Endothelial cell of umbilical vein (primary cell): Measurements from ENCODE around the gene DENND1B. TPM values are rescaled to one million over a fixed set of nuclear protein-coding genes. Genes with fewer than 3 reads are reported as not detected.
"Not testable (repeated sequence)": the region's sequence is repeated elsewhere in the genome, so short reads cannot be mapped to it uniquely, and the experiment has no call there.

Experiments used
- BruUV-seq: library from RNA; stranded (reverse); fragments of 400-500 nt; replicated peaks from 2 replicates; lab custom pipeline; 2021; lab: Mats Ljungman, UMichigan
- CTCF ChIA-PET: fragments of 300-600, 350-600 bp; sonication (Branson Sonifier 250); formaldehyde crosslinking; loops from one replicate; lab custom pipeline; 2021; ENCODE audit warnings: antibody characterized with exemption, inconsistent platforms; lab: Charles Lee
- POLR2A ChIA-PET: fragments of 300-600, 350-600 bp; sonication (Branson Sonifier 250); formaldehyde crosslinking; loops from one replicate; lab custom pipeline; 2021; ENCODE audit warnings: antibody characterized with exemption, inconsistent platforms; lab: Charles Lee
- DNase-seq: peaks from one replicate; pipeline ENCODE4 v3.0.0-alpha.2; 2011; ENCODE audit warnings: low read depth, low spot score
- FAIRE-seq: peaks from 2 replicates; lab custom pipeline; 2011; peaks lifted over from hg19 to GRCh38; lab: Jason Lieb, UNC
- H2AFZ ChIP-seq: 2 replicates; pipeline ENCODE4 v1.6.0; 2012; ENCODE audit warnings: low read depth, low read length, control low read depth, inconsistent platforms
- H3K27ac ChIP-seq: 2 replicates; pipeline ENCODE4 v1.5.1; 2011; ENCODE audit warnings: low read depth, mild to moderate bottlenecking, control low read depth, low read length, moderate library complexity; ENCODE audit not compliant: insufficient read depth
- H3K27me3 ChIP-seq, 2 experiments: 2 replicates each; pipeline versions ENCODE4 v1.6.0 to v1.6.1; 2011; ENCODE audit warnings: low read length in 2 of 2, mixed read lengths in 1 of 2; ENCODE audit not compliant: control insufficient read depth in 2 of 2, insufficient read depth in 2 of 2
- H3K36me3 ChIP-seq, 2 experiments: 2 replicates in 1 of 2; 3 replicates in 1 of 2; pipeline ENCODE4 v1.5.1; 2011; ENCODE audit warnings: low read length in 2 of 2, mild to moderate bottlenecking in 1 of 2, moderate library complexity in 1 of 2; ENCODE audit not compliant: control insufficient read depth in 2 of 2, insufficient read depth in 2 of 2; ENCODE audit errors: extremely low read depth in 1 of 2
- H3K4me1 ChIP-seq: 3 replicates; pipeline ENCODE4 v1.5.1; 2011; ENCODE audit warnings: mild to moderate bottlenecking, low read length; ENCODE audit not compliant: control insufficient read depth, insufficient read depth; ENCODE audit errors: extremely low read depth
- H3K4me2 ChIP-seq: 2 replicates; pipeline ENCODE4 v1.6.1; 2011; ENCODE audit warnings: low read length, control low read depth, mixed read lengths; ENCODE audit not compliant: insufficient read depth
- H3K4me3 ChIP-seq, 3 experiments: fragments of 200-600 bp in 1 of 3; sonication (generic), shearing (Covaris generic) in 1 of 3; replicated peaks in 1 of 3; 2 replicates each; pipeline ENCODE4 v1.5.1; 2011 to 2016; ENCODE audit warnings: control low read depth in 3 of 3, low read length in 3 of 3, mild to moderate bottlenecking in 2 of 3, inconsistent platforms in 1 of 3, low read depth in 1 of 3, moderate library complexity in 1 of 3; ENCODE audit not compliant: insufficient read depth in 1 of 3
- H3K79me2 ChIP-seq: 2 replicates; pipeline ENCODE4 v1.6.0; 2012; ENCODE audit warnings: low read length, inconsistent platforms; ENCODE audit not compliant: control insufficient read depth, insufficient read depth
- H3K9ac ChIP-seq: replicated peaks from 2 replicates; pipeline ENCODE3; 2011; ENCODE audit warnings: low read length, control low read depth; ENCODE audit not compliant: insufficient read depth; ENCODE audit errors: extremely low read depth
- H3K9me1 ChIP-seq: replicated peaks from 3 replicates; pipeline ENCODE4 v1.6.0; 2011; ENCODE audit warnings: mild to moderate bottlenecking, low read length; ENCODE audit not compliant: control insufficient read depth, insufficient read depth; ENCODE audit errors: extremely low read depth
- H3K9me3 ChIP-seq: replicated peaks from 2 replicates; pipeline ENCODE4 v1.5.1; 2012; ENCODE audit warnings: low read length, inconsistent platforms; ENCODE audit not compliant: control insufficient read depth, insufficient read depth
- H4K20me1 ChIP-seq: replicated peaks from 2 replicates; pipeline ENCODE3; 2011; ENCODE audit warnings: mild to moderate bottlenecking, low read length; ENCODE audit not compliant: control insufficient read depth, insufficient read depth; ENCODE audit errors: extremely low read depth
- EZH2 ChIP-seq: IDR thresholded peaks from 2 replicates; pipeline ENCODE4 v1.6.1; 2012; ENCODE audit warnings: borderline replicate concordance, low read depth, mild to moderate bottlenecking, moderate library complexity, low read length, inconsistent platforms; ENCODE audit not compliant: severe bottlenecking
- FOS ChIP-seq: IDR thresholded peaks from 2 replicates; pipeline ENCODE4 v1.6.1; 2011; ENCODE audit warnings: mild to moderate bottlenecking, low read length, moderate library complexity, borderline replicate concordance; ENCODE audit not compliant: insufficient read depth
- GATA2 ChIP-seq: IDR thresholded peaks from 2 replicates; pipeline ENCODE4 v1.7.0; 2011; ENCODE audit warnings: low read depth, mild to moderate bottlenecking, moderate library complexity, mixed read lengths, low read length; ENCODE audit not compliant: insufficient read length, insufficient read depth
- JUN ChIP-seq: IDR thresholded peaks from 2 replicates; pipeline ENCODE4 v1.6.1; 2011; ENCODE audit warnings: borderline replicate concordance, low read depth; ENCODE audit not compliant: insufficient read length, insufficient read depth
- MYC ChIP-seq: IDR thresholded peaks from one replicate; pipeline ENCODE4 v1.6.1; 2011; ENCODE audit warnings: mild to moderate bottlenecking, low read depth, low read length
- POLR2A ChIP-seq: IDR thresholded peaks from 2 replicates; pipeline ENCODE4 v1.6.1; 2012; ENCODE audit warnings: low read depth, mild to moderate bottlenecking, control low read depth, low read length
- POLR2AphosphoS5 ChIP-seq: IDR thresholded peaks from 2 replicates; pipeline ENCODE4 v1.6.1; 2012; ENCODE audit warnings: low read depth, mild to moderate bottlenecking, control low read depth, low read length, moderate library complexity; ENCODE audit not compliant: insufficient read depth
- dilution Hi-C: fragments of 300-500 bp; cut with MboI; formaldehyde crosslinking; loops from one replicate; pipeline ENCODE4 v1.15.0; 2019; ENCODE audit warnings: low sequenced_read_pairs; ENCODE audit not compliant: extremely low pct_ligation_motif_present
- intact Hi-C: fragments of 100-400 bp; cut with micrococcal nuclease; formaldehyde crosslinking; loops from one replicate; pipeline ENCODE4 v1.10.0; 2022
- polyA plus RNA-seq, 4 experiments: library from polyadenylated mRNA; depleted of rRNA in 3 of 4; stranded (reverse) in 3 of 4; unstranded in 1 of 4; fragments of >200 nt; gene quantifications; 2 replicates each; pipeline versions ENCODE4 v1.2.1 to v1.2.3, GENCODE V29; 2011 to 2012; ENCODE audit warnings: missing spikeins in 1 of 4
- total RNA-seq: library from RNA; stranded (reverse); gene quantifications from 2 replicates; pipeline ENCODE4 v1.2.3, GENCODE V29; 2021
- TF ChIP-seq, protein P1 (sequence below): IDR thresholded peaks from 2 replicates; pipeline ENCODE4 v1.6.1; 2011; ENCODE audit not compliant: insufficient read depth, insufficient read length
- TF ChIP-seq, protein P2 (sequence below), 2 donors: IDR thresholded peaks; 1 replicate in 1 of 2; 2 replicates in 1 of 2; pipeline ENCODE4 v1.5.1; 2011; ENCODE audit warnings: low read length in 2 of 2, mild to moderate bottlenecking in 2 of 2, moderate library complexity in 2 of 2, control low read depth in 1 of 2, inconsistent platforms in 1 of 2, low read depth in 1 of 2; ENCODE audit not compliant: insufficient read depth in 1 of 2; ENCODE audit errors: extremely low read depth in 1 of 2

DENND1B gene
- total and polyA plus RNA-seq, 2 donors (not counting 3 experiments of a cell fraction or from before 2014, with no cell fraction given): 0.97 to 3.3 TPM

DNA sequence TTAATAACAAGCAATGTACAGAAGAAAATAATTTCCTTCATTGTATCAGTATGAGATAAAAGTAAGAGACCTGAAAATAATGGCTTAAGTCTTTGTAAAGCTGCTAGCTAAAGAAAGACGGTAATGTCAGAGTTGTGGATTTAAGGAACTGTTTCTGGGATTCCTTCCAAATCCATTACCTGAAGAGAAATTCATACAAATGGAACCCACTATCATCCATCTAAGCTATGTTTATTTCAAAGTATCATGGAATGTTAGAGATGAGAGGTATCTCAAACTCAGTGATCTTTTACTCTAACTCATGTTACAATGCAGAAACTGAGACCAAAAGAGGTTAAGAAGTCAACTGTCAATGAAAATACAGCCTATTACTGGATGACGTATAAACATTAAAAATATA is 197.7 kb downstream of the DENND1B start:
- Histone ChIP-seq H3K79me2 (no peaks in the 10 kb centered on the region), H3K36me3 (no peaks in the 10 kb centered on the region), H4K20me1 (no peaks in the 10 kb centered on the region), H3K9me1 (no peaks in the 10 kb centered on the region), H3K4me1 (no peaks in the 10 kb centered on the region), H3K9me3 (no peaks in the 10 kb centered on the region), H3K4me3 (no peak overlapping the region), H2AFZ (no peak overlapping the region), H3K27ac (no peak overlapping the region), H3K27me3 (no peaks in the 10 kb centered on the region), H3K4me2 (no peak overlapping the region), H3K9ac (no peak overlapping the region)
- intact Hi-C loops: no loop called here
- DNase-seq: no peak
- FAIRE-seq: no peak
- no peak for TF ChIP-seq JUN
- TF ChIP-seq EZH2: no peak
- TF ChIP-seq FOS: no peak
- TF ChIP-seq GATA2: no peak
- TF ChIP-seq, protein P1, sequence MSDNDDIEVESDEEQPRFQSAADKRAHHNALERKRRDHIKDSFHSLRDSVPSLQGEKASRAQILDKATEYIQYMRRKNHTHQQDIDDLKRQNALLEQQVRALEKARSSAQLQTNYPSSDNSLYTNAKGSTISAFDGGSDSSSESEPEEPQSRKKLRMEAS: no peak
- TF ChIP-seq POLR2AphosphoS5: no peak
- TF ChIP-seq MYC: no peak
- TF ChIP-seq, protein P2, sequence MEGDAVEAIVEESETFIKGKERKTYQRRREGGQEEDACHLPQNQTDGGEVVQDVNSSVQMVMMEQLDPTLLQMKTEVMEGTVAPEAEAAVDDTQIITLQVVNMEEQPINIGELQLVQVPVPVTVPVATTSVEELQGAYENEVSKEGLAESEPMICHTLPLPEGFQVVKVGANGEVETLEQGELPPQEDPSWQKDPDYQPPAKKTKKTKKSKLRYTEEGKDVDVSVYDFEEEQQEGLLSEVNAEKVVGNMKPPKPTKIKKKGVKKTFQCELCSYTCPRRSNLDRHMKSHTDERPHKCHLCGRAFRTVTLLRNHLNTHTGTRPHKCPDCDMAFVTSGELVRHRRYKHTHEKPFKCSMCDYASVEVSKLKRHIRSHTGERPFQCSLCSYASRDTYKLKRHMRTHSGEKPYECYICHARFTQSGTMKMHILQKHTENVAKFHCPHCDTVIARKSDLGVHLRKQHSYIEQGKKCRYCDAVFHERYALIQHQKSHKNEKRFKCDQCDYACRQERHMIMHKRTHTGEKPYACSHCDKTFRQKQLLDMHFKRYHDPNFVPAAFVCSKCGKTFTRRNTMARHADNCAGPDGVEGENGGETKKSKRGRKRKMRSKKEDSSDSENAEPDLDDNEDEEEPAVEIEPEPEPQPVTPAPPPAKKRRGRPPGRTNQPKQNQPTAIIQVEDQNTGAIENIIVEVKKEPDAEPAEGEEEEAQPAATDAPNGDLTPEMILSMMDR (IDR thresholded peaks at IDR 0.05; ENCODE audit: extremely low read depth in 1 of 2, insufficient read depth in 1 of 2, low read depth in 1 of 2, low read length in 2 of 2): no peak
- TF ChIP-seq POLR2A: no peak
- dilution Hi-C loops: no loop called here
- CTCF ChIA-PET: interaction anchor here (1.3 kb wide), 1 partner anchor 51 kb away, joined by 3 read pairs; no protein-coding TSS in a partner anchor
- no TSS peak for BruUV-seq
- POLR2A ChIA-PET: no interaction called here

DNA sequence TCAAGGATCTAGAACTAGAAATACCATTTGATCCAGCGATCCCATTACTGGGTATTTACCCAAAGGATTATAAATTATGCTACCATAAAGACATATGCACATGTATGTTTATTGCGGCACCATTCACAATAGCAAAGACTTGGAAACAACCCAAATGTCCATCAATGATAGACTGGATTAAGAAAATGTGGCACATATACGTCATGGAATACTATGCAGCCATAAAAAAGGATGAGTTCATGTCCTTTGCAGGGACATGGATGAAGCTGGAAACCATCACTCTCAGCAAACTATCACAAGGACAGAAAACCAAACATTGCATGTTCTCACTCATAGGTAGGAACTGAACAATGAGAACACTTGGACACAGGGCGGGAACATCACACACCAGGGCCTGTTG is 199.7 kb downstream of the DENND1B start:
- H4K20me1 ChIP-seq, H3K27me3 ChIP-seq, H3K9me3 ChIP-seq, FAIRE-seq, intact Hi-C loops, H3K4me3 ChIP-seq, H3K36me3 ChIP-seq, H3K4me1 ChIP-seq, H3K9me1 ChIP-seq, CTCF ChIA-PET, H3K79me2 ChIP-seq, dilution Hi-C loops, H3K9ac ChIP-seq, POLR2A ChIA-PET, H2AFZ ChIP-seq, BruUV-seq, H3K4me2 ChIP-seq, DNase-seq, H3K27ac ChIP-seq: not testable (repeated sequence)
